Measurements from ENCODE around the gene IFTAP.

DNA sequence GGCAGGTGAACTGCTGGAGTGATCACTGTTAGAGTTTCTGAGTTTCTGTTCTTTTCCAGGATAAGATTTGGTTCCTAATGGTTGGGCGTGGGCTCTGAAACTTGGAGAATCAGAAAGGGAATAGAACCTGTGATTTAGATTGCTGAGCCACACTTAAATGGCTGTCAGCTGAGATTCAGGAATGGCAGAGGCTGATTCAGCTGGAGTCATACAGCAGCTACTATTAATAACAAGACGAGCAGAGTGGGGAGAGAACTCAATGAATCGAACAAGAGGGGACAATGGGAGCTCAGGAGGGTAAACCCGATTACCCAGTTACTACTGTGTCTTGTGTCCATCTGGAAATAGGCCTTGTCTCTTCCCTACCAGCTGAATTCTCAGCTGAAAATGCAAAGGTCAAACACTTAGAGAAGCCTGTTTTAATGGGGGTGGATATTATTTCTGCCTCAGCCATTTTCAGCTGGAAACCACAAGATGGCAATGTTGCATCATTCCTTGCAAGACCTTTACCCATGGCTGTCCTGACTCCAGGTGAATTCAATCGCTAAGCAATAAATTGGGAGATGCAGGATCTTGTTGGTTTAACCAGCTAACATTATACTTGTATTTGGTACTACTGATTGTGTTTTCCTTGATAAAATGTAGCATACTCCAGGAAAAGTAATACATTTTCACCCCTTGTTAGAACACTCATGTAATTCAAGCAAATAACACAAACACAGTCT lies 108.2 kb downstream of the IFTAP start:
- TF ChIP-seq CTCF (IDR thresholded peaks at IDR 0.05), result peak; percentile 92
- 0 out of 4 replicates have a peak, but pooled peaks of 1 of the 2 experiments have one; percentile 12 for TF ChIP-seq EP300 (IDR thresholded peaks at IDR 0.05; ENCODE audit: borderline replicate concordance in 1 of 2, low read depth in 1 of 2, low read length in 1 of 2)
- no peak for TF ChIP-seq FOXM1 (IDR thresholded peaks at IDR 0.05; ENCODE audit: low read depth)
- no peak for TF ChIP-seq EZH2phosphoT487 (IDR thresholded peaks at IDR 0.05; ENCODE audit: borderline replicate concordance, low read depth)
- no peak for TF ChIP-seq SIN3A (IDR thresholded peaks at IDR 0.05; ENCODE audit: borderline replicate concordance, low read depth, low read length)
- no peak for TF ChIP-seq RCOR1 (IDR thresholded peaks at IDR 0.05; ENCODE audit: low read length)
- TF ChIP-seq, protein P1, sequence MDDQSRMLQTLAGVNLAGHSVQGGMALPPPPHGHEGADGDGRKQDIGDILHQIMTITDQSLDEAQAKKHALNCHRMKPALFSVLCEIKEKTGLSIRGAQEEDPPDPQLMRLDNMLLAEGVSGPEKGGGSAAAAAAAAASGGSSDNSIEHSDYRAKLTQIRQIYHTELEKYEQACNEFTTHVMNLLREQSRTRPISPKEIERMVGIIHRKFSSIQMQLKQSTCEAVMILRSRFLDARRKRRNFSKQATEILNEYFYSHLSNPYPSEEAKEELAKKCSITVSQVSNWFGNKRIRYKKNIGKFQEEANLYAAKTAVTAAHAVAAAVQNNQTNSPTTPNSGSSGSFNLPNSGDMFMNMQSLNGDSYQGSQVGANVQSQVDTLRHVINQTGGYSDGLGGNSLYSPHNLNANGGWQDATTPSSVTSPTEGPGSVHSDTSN (IDR thresholded peaks at IDR 0.05), result no peak

Data from SK-N-SH (cell line).